ENCODE results near the gene MTRR. TPM values are rescaled to one million over a fixed set of nuclear protein-coding genes. Genes with fewer than 3 reads are reported as not detected.

Gene MTRR
- total RNA-seq (2014; rRNA removed; shearing (Covaris generic)) = 30.3 and 31.2 TPM in 2 replicates

DNA sequence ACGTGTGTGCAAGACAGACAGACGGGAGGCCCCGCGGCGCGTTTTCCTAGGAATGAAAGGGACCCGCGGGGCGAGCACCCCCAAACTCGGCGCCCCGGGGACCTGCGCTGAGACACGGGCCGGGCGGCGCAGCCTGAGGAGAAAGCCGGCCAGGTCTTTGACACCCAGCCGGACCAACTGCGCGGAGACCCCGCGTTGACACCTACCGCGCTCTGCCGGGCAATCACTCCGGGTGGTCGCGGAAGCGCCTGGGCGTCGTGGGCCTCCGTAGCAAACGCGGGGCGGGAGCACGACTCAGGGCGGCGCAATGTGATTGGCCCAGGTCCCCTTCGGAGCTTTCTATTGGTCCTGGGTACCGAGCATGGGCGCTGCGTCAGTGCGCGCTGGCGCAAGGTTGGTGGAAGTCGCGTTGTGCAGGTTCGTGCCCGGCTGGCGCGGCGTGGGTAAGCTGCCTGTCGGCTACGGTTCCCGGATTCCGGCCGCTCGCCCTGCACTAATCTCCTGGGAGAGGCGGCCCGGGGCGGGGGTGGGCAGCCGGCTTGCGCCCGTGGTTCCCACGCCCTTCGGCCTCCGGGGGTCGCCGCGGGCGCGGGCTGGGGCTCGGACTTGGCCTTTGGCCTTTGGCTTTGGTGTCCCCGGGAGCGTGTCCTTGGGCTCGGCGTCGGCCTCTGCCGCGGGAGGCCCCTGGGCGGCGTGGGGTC, at the start of gene MTRR, which contains the start of gene FASTKD3:
Gene MTRR (plus strand): TSS at position 376 of the 701 bp plus-strand sequence. CDS start 1,647 bp downstream, outside the sequence.
Gene FASTKD3 (minus strand): TSS at position 259 of the 701 bp plus-strand sequence. CDS start 948 bp downstream, outside the sequence.
- peak; percentile 95 for DNase-seq
- no peaks in the 10 kb centered on the region; the same call in 1 of the 2 replicates for H3K36me3 ChIP-seq (replicated peaks; ENCODE audit: control insufficient read depth, insufficient read depth, low read length)
- no peaks in the 10 kb centered on the region for H3K27me3 ChIP-seq (ENCODE audit: control insufficient read depth, insufficient read depth, low read length)
- peak within 1 kb of the TSS; percentile 85 for H3K4me3 ChIP-seq (ENCODE audit: insufficient read depth, low read depth, low read length)

DNA sequence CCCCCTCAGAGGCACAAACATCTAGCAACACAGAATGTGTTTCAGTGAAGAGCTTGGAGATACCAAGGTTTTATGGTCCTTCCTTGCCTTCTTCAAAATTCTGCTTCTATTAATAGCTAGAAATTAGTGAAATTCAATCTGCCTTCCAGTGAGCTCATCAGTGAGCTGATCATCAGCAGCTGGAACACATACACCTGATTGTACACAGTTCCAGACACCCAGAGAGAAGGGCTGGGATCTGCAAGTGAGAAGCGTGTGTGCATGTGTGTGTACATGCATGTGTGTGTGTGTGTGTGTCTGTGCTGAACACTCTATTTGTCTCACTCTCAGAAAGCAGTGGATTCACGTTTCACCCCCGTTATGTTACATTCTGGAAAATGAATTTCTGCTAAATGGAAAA, 46.5 kb upstream of the MTRR start:
- DNase-seq = no peak
- Histone ChIP-seq H3K27me3 (ENCODE audit: control insufficient read depth, insufficient read depth, low read length) (no peaks in the 10 kb centered on the region), H3K36me3 (replicated peaks; ENCODE audit: control insufficient read depth, insufficient read depth, low read length) (peaks cover 28% of the 10 kb centered on the region), H3K4me3 (ENCODE audit: insufficient read depth, low read depth, low read length) (no peak overlapping the region)

DNA sequence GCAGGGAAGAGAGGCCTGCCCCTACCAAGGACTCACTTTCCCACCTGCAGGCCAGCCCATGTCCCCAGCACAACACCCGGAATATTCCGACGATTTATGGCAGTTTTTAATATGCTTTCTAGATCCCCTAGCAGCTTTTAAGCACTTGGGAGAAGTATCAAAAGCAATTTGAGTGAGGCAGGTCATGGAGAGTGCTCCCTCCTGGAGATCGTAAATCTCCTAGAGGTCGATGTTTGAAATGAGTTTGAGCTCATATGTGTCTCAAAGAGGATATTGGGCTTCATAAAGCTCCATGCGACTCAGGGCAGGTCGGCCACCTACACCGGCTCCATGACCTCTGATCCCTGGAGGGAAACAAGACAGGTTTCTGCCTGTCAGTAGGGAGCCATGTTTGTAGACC, 45.4 kb upstream of the MTRR start:
- peaks cover 25% of the 10 kb centered on the region for H3K36me3 ChIP-seq (replicated peaks; ENCODE audit: control insufficient read depth, insufficient read depth, low read length)
- no peaks in the 10 kb centered on the region for H3K27me3 ChIP-seq (ENCODE audit: control insufficient read depth, insufficient read depth, low read length)
- no peak for DNase-seq
- no peak overlapping the region for H3K4me3 ChIP-seq (ENCODE audit: insufficient read depth, low read depth, low read length)

DNA sequence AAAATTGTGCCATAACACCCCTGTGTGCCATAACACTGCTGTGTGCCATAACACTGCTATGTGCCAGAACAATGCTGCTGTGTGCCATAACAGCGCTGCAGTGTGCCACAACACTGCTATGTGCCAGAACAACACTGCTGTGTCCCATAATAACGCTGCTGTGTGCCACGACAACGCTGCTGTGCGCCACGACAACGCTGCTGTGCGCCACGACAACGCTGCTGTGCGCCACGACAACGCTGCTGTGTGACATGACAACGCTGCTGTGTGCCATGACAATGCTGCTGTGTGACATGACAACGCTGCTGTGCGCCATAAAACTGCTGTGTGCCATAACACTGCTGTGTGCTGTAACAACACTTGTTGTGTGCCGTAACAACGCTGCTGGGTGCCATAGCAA, 44.0 kb upstream of the MTRR start:
- Histone ChIP-seq H3K36me3 (replicated peaks; ENCODE audit: control insufficient read depth, insufficient read depth, low read length) (peaks cover 24% of the 10 kb centered on the region), H3K27me3 (ENCODE audit: control insufficient read depth, insufficient read depth, low read length) (no peaks in the 10 kb centered on the region), H3K4me3 (ENCODE audit: insufficient read depth, low read depth, low read length) (no peak overlapping the region)
- DNase-seq = no peak

DNA sequence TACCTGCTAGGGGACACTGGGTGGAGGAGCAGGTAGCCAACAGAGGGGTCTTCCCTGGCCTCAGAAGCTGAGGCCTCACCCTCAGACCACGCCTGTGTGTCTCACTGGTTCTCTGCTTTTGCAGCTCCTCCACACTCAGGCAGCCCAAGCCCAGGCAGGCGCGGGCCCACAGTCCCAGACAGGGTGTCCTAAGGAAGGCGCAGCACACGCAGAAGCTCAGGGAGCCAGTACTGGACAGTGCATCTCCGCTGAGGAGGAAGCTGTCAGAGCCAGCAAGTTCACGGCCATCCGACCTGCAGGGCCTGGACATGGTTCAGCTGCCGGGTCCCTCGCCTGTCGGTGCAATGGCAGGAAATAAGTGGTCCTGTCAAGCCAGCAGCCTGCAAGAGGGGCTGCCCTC, 43.3 kb upstream of the MTRR start:
- no peak overlapping the region for H3K4me3 ChIP-seq (ENCODE audit: insufficient read depth, low read depth, low read length)
- H3K27me3 ChIP-seq (ENCODE audit: control insufficient read depth, insufficient read depth, low read length) = no peaks in the 10 kb centered on the region
- peaks cover 22% of the 10 kb centered on the region for H3K36me3 ChIP-seq (replicated peaks; ENCODE audit: control insufficient read depth, insufficient read depth, low read length)
- no peak for DNase-seq

DNA sequence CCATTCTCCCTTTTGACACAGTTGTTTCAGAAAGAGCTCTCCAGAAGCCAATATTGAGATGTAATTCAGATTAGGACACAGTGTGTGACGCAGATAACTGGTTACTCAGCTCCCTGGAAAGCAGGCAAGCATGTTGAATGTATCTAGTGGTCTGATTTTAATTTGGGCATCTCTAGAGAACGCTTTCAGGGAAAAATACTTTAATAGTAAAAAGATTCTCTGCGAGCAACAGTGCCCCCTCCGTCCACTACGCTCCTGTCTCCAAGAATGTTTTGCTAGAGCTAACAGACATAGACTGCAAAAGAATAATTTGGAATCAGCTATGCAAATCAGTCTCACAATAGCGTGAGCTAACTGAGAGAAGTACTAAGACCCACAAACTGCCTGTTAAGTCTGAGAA, 41.3 kb upstream of the MTRR start:
- no peaks in the 10 kb centered on the region; the same call in 1 of the 2 replicates for H3K27me3 ChIP-seq (ENCODE audit: control insufficient read depth, insufficient read depth, low read length)
- no peak for DNase-seq
- H3K36me3 ChIP-seq (replicated peaks; ENCODE audit: control insufficient read depth, insufficient read depth, low read length) = peaks cover 14% of the 10 kb centered on the region
- no peak overlapping the region for H3K4me3 ChIP-seq (ENCODE audit: insufficient read depth, low read depth, low read length)

DNA sequence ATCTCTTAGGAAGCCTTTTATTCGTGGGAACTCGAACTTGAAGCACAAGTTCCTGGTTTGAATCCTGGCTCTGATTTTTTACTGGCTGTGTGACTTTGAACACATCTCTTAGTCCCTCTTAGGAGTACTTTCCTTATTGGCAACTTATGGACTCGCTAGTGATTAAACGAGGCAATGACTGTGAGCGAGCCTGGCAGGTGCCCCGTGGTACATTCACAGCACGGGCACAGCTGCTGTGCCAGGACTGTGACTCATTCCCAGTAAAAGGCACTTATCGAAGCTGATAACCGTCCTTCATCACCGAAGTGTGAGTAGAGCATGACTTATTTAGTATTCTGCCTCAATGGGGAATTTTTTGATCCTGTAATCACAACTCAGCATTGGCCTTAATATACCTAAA, 40.7 kb upstream of the MTRR start:
- peaks cover 13% of the 10 kb centered on the region for H3K36me3 ChIP-seq (replicated peaks; ENCODE audit: control insufficient read depth, insufficient read depth, low read length)
- no peak for DNase-seq
- no peaks in the 10 kb centered on the region; the same call in 1 of the 2 replicates for H3K27me3 ChIP-seq (ENCODE audit: control insufficient read depth, insufficient read depth, low read length)
- H3K4me3 ChIP-seq (ENCODE audit: insufficient read depth, low read depth, low read length) = no peak overlapping the region

DNA sequence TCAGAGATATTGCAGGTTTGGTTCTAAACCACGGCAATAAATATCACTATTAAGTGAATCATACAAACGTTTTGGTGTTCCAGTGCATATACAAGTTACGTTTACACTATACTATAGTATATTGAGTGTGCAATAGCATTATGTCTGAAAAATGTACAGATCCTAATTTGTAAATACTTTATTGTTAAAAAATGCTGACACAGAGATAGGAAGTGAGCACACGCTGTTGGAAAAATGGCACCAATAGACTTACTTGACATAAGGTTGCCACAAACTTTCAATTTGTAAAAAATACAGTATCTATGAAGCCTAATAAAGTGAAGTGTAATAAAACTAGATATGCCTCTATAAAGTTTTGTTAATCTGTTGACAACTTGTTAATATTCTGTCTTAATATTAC, 34.0 kb upstream of the MTRR start:
- DNase-seq = no peak
- H3K27me3 ChIP-seq (ENCODE audit: control insufficient read depth, insufficient read depth, low read length) = no peaks in the 10 kb centered on the region; the same call in 1 of the 2 replicates
- H3K36me3 ChIP-seq (replicated peaks; ENCODE audit: control insufficient read depth, insufficient read depth, low read length) = no peaks in the 10 kb centered on the region
- H3K4me3 ChIP-seq (ENCODE audit: insufficient read depth, low read depth, low read length) = no peak overlapping the region

DNA sequence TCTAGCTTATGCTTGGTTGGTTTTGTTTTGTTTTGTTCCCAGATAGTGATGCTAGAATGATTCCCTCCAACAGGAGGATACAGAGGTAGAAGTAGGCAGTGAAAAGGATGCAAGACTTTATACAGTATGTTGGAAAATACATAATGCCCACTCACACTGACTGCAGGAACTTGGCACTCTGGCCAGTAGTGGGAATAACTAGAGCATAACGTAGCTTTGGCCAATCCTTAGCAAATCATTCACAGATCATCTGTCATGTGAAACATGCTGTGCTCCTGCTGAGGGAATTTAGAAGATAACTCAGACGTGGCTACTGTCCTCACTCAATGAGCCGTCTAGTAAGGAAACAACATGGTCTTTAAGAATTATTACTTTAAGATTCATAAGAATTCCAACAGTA, 31.5 kb upstream of the MTRR start:
- no peaks in the 10 kb centered on the region for H3K36me3 ChIP-seq (replicated peaks; ENCODE audit: control insufficient read depth, insufficient read depth, low read length)
- DNase-seq = no peak
- H3K4me3 ChIP-seq (ENCODE audit: insufficient read depth, low read depth, low read length) = no peak overlapping the region
- no peaks in the 10 kb centered on the region for H3K27me3 ChIP-seq (ENCODE audit: control insufficient read depth, insufficient read depth, low read length)

DNA sequence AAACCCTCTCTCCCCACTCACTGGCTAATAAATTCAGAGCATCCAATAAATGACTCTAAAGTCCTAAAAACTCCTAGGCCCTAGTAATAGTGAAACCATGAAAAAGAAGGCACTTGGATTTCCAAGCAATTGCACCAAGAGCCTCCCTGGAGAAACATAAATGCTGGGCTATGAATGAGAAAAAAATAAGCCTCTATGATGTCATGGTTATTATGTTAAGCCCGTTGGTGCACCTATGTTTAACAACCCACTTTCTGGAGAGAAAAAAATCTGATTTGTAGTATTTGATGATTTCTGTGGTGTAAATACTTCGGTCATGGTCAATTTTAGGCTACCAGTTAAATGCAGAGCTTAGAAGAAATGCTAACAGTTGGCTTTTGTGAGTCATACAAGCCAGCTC, 26.4 kb upstream of the MTRR start:
- no peaks in the 10 kb centered on the region for H3K36me3 ChIP-seq (replicated peaks; ENCODE audit: control insufficient read depth, insufficient read depth, low read length)
- no peak for DNase-seq

DNA sequence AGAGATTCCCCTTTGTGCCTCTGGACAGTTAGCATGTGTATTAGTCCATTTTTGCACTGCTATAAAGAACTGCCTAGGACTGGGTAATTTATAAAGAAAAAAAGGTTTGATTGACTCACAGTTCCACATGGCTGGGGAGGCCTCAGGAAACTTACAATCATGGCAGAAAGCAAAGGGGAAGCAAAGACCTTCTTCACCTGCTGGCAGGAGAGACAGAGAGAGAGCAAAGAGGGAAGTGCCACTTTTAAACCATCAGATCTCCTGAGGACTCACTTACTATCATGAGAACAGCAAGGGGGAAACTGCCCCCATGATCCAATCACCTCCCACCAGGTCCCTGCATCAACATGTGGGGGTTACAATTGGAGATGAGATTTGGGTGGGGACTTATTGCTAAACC, 24.0 kb upstream of the MTRR start:
- H3K4me3 ChIP-seq (ENCODE audit: insufficient read depth, low read depth, low read length) = no peak overlapping the region
- DNase-seq = no peak
- H3K36me3 ChIP-seq (replicated peaks; ENCODE audit: control insufficient read depth, insufficient read depth, low read length) = no peaks in the 10 kb centered on the region
- H3K27me3 ChIP-seq (ENCODE audit: control insufficient read depth, insufficient read depth, low read length) = peaks cover 20% of the 10 kb centered on the region

More for the DNA sequence above, 26.4 kb upstream of the MTRR start:
- Histone ChIP-seq H3K4me3 (ENCODE audit: insufficient read depth, low read depth, low read length) (no peak overlapping the region), H3K27me3 (ENCODE audit: control insufficient read depth, insufficient read depth, low read length) (peaks cover 2% of the 10 kb centered on the region)

DNA sequence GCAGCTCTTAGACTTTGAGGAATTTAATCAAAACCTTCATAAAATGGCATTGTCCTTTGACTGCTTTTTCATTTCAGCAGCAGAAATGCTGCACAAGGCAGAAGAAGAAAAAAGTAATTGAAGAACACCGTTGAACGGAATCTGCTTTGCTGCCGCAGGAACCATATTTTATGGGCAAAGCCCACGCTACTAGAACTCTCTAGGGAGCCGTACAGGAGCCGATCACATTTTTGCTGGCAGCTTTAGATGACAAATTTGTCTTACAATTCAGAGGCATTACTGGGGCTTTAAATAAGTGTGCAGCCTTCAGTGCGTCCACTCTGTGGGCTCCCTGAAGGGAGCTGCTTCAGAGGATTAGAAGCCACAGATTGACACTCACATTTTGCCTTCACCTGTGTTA, 23.4 kb upstream of the MTRR start:
- Histone ChIP-seq H3K27me3 (ENCODE audit: control insufficient read depth, insufficient read depth, low read length) (peaks cover 20% of the 10 kb centered on the region), H3K36me3 (replicated peaks; ENCODE audit: control insufficient read depth, insufficient read depth, low read length) (no peaks in the 10 kb centered on the region), H3K4me3 (ENCODE audit: insufficient read depth, low read depth, low read length) (no peak overlapping the region)
- DNase-seq = no peak

DNA sequence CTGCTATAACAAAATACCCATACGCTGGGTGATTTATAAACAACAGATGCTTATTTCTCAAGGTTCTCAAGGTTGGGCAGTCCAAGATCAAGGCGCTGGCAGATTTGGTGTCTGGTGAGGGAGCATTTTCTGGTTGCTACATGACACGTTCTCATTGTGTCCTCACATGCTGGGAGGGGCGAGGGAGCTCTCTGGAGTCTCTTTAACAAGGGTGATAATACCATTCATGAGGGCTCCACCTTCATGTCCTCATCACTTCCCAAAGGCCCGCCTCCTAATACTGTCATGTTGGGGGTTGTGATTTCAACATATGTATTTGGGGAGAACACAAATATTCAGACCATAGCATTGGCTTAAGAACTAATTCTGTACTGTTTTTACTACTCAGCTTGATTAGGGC, 22.6 kb upstream of the MTRR start:
- H3K4me3 ChIP-seq (ENCODE audit: insufficient read depth, low read depth, low read length) = no peak overlapping the region
- H3K27me3 ChIP-seq (ENCODE audit: control insufficient read depth, insufficient read depth, low read length) = peaks cover 21% of the 10 kb centered on the region
- DNase-seq = no peak
- H3K36me3 ChIP-seq (replicated peaks; ENCODE audit: control insufficient read depth, insufficient read depth, low read length) = no peaks in the 10 kb centered on the region

DNA sequence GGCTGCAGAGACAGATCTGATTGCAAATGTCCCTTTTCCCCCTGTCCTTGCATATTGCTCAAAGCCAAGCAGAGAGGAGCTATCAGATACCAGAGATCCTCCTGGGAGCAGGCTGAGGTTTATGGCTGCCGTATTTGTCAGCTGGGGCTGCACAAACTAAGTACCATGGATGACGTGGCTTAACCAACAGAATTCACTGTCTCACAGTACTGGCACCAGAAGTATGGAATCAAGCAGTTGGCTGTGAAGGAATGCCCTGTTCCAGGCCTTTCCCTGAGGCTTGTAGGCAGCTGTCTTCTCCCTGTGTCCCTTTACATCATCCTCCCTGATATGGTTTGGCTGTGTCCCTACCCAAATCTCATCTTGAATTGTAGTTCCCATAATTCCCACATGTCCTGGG, 20.7 kb upstream of the MTRR start:
- DNase-seq = no peak
- Histone ChIP-seq H3K4me3 (ENCODE audit: insufficient read depth, low read depth, low read length) (no peak overlapping the region), H3K27me3 (ENCODE audit: control insufficient read depth, insufficient read depth, low read length) (peaks cover 21% of the 10 kb centered on the region), H3K36me3 (replicated peaks; ENCODE audit: control insufficient read depth, insufficient read depth, low read length) (no peaks in the 10 kb centered on the region)

DNA sequence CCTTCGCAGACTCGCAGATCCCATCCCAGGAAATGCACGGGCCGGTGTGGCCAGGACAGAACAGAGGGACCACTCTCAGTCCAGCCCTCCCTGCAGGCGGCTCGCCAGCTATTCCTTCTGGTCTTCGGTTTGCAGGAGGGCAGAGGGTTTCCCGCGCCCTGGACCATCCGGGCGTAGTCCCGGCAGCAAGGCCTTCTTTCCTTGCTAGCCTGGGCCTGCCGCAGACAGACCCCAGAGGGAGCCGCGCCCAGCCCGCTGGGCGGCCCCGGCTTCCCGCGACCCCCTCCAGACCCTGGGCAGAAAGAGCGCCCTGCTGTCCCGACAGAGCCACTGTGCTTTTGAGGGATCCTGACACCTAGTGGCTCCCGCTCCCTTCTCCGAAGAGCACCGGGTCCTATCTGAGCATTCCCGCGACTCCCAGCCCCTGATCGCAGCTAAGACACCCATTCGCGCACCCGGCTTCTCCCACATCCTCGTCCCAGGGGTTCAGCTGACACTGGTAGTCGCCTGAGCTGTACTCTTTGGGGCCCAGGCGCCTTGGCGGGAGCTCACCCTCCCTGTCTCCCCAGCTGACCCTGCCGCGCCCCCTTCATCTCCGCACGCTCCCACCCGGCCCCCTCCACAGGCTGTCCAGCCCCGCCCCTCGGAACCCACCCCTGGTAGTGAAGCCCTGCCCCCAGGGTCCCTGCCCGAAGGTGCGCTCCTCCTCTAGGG, 19.1 kb upstream of the MTRR start:
- Histone ChIP-seq H3K27me3 (ENCODE audit: control insufficient read depth, insufficient read depth, low read length) (peaks cover 21% of the 10 kb centered on the region), H3K36me3 (replicated peaks; ENCODE audit: control insufficient read depth, insufficient read depth, low read length) (no peaks in the 10 kb centered on the region), H3K4me3 (ENCODE audit: insufficient read depth, low read depth, low read length) (peak overlapping the region; percentile 62)
- peak; percentile 80 for DNase-seq

All from H7 (cell line).